HG02885 (cell line): Measurements from ENCODE around the gene LEO1.
A peak's percentile ranks its signal among the peaks of the same experiment; 100 is the strongest.

Experiments used
- ATAC-seq: cut with Tn5 transposase; IDR thresholded peaks from one replicate; pipeline ENCODE4 v1.9.1; 2021; ENCODE audit warnings: mild to moderate bottlenecking; ENCODE audit not compliant: unreplicated experiment, poor library complexity

The LEO1 gene

GRCh38 chr15:51935466-51936104, 36.0 kb downstream of the LEO1 start:
- ATAC-seq, result peak; percentile 94

- ATAC-seq, result no peak
Observed at GRCh38 chr15:51932161-51932560, 39.4 kb downstream of the LEO1 start.

GRCh38 chr15:51931638-51932037, 39.9 kb downstream of the LEO1 start:
- ATAC-seq, result no peak

- ATAC-seq, result no peak
Observed at GRCh38 chr15:51931016-51931415, 40.6 kb downstream of the LEO1 start.

GRCh38 chr15:51926809-51927208, 44.8 kb downstream of the LEO1 start:
- no peak for ATAC-seq

- no peak for ATAC-seq
Observed at GRCh38 chr15:51924156-51925068, 47.2 kb downstream of the LEO1 start.

- no peak for ATAC-seq
Observed at GRCh38 chr15:51917493-51917892, 54.1 kb downstream of the LEO1 start.

GRCh38 chr15:51912528-51912927, 59.0 kb downstream of the LEO1 start:
- ATAC-seq, result no peak

GRCh38 chr15:51909584-51909983, 62.0 kb downstream of the LEO1 start:
- no peak for ATAC-seq

- ATAC-seq, result no peak
Observed at GRCh38 chr15:51908316-51908715, 63.3 kb downstream of the LEO1 start.

GRCh38 chr15:51907136-51907862, 64.3 kb downstream of the LEO1 start:
- no peak for ATAC-seq

GRCh38 chr15:51904931-51905330, 66.6 kb downstream of the LEO1 start:
- no peak for ATAC-seq

GRCh38 chr15:51904421-51904820, 67.2 kb downstream of the LEO1 start:
- ATAC-seq, result no peak

GRCh38 chr15:51889486-51889885, 82.1 kb downstream of the LEO1 start:
- no peak for ATAC-seq

GRCh38 chr15:51888593-51889195, 82.9 kb downstream of the LEO1 start:
- no peak for ATAC-seq
